Coronary artery (tissue), 2 donors: ENCODE measurements around the gene DDX17.

Experiments used
- DNase-seq: peaks from one replicate; pipeline ENCODE4 v3.0.0-alpha.2; 2017; ENCODE audit warnings: low spot score
- H3K27ac ChIP-seq, 2 donors: fragments of 200-600 bp; sonication (generic); one replicate each; pipeline ENCODE4 v1.5.1; 2016 to 2019
- H3K4me3 ChIP-seq: fragments of 200-600 bp; sonication (generic); 2 replicates; pipeline ENCODE4 v1.5.1; 2016; ENCODE audit warnings: mild to moderate bottlenecking, moderate library complexity
- TF ChIP-seq, protein P1 (sequence below): fragments of 200-600 bp; sonication (generic); IDR thresholded peaks from one replicate; pipeline ENCODE4 v1.5.1; 2019; ENCODE audit warnings: antibody characterized with exemption

The DDX17 gene

GRCh38 chr22:38523479-38523878, 17.4 kb upstream of the DDX17 start:
- H3K27ac ChIP-seq, result no peak overlapping the region
- no peak overlapping the region for H3K4me3 ChIP-seq
- TF ChIP-seq, protein P1, sequence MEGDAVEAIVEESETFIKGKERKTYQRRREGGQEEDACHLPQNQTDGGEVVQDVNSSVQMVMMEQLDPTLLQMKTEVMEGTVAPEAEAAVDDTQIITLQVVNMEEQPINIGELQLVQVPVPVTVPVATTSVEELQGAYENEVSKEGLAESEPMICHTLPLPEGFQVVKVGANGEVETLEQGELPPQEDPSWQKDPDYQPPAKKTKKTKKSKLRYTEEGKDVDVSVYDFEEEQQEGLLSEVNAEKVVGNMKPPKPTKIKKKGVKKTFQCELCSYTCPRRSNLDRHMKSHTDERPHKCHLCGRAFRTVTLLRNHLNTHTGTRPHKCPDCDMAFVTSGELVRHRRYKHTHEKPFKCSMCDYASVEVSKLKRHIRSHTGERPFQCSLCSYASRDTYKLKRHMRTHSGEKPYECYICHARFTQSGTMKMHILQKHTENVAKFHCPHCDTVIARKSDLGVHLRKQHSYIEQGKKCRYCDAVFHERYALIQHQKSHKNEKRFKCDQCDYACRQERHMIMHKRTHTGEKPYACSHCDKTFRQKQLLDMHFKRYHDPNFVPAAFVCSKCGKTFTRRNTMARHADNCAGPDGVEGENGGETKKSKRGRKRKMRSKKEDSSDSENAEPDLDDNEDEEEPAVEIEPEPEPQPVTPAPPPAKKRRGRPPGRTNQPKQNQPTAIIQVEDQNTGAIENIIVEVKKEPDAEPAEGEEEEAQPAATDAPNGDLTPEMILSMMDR, result no peak
- DNase-seq, result no peak

DNA sequence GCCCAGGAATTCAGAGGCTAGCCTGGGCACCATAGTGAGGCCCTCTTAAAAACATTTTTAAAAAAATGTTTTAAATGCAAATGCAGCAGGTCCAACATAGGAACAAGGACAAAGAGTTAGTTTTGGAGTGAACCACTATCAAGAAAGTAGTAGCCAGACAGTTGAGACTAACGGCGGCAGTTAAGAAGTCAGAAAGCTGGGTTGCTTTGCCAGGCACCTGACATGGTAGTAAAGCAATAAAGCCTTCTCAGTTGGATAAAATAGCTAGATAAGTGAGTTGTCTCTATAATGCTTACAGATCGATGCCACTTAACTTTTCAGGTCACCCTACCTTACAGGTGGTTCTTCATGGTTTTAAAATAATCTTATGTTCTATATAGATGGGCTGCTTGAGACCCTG, 16.9 kb upstream of the DDX17 start:
- no peak for DNase-seq
- Histone ChIP-seq H3K4me3 (no peak overlapping the region), H3K27ac (no peak overlapping the region)
- TF ChIP-seq, protein P1, result no peak

DNA sequence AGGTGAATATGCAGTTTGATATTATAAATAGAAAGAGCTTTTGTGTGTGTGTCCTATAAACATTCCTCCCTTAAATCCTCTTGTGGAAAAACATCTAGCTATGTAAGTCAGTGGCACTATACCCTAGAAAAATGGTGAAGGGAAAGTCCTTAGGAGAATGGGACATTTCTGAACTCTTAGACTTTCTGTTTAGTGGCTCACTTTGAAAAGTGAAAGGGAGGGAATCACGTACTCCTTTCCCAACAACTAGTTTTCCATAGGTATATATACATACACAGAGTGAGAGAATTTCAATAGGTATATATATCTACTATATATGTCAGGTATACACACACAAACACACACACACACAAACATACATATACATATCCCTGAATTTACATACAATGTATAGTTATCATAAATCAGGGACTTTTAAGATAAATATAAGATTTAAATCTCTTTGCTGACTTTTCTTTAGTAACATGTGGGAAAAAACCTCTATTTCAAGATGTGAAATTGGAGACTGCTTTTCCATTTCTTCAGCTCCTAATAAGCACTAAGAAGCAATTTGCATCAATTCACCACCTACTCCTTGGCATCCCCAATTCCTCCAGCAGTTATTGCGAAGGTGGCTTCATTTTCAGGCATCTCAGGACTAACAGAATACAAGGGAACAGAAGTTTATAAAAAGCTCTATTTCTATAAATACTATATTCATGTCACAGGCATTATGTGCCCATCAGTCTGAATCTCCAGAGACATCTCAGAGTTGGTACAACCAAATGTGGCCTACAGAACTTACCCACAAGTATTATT, 13.5 kb upstream of the DDX17 start:
- H3K4me3 ChIP-seq, result no peak overlapping the region
- no peak overlapping the region for H3K27ac ChIP-seq
- DNase-seq, result no peak
- TF ChIP-seq, protein P1, result no peak

GRCh38 chr22:38518620-38519019, 12.5 kb upstream of the DDX17 start:
- TF ChIP-seq, protein P1, result no peak
- no peak for DNase-seq
- H3K4me3 ChIP-seq, result no peak overlapping the region
- no peak overlapping the region for H3K27ac ChIP-seq

DNA sequence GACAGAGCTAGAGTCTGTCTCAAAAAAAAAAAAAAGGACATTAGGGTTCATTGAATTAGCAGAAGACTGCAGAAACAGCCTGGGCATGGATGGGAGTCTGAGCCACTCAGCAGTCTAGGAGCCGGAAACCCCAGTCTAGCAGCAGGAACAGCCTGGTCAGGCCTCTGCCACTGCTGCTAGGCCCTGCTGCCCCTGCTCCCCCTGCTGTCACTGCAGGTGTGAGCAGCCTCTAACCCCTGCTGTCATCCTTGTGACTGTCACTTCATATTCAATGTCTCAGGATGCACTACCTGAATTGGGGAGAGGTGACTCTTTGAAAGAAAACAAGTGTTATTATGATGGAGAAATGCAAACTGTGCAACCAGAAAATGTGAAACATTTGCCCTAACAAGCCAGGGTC, 7.0 kb upstream of the DDX17 start:
- Histone ChIP-seq H3K27ac (no peak overlapping the region), H3K4me3 (no peak overlapping the region)
- no peak for DNase-seq
- TF ChIP-seq, protein P1, result no peak

- TF ChIP-seq, protein P1, result no peak
- no peak for DNase-seq
- H3K4me3 ChIP-seq, result no peak overlapping the region
- no peak overlapping the region for H3K27ac ChIP-seq
These were observed 4.4 kb upstream of the DDX17 start for GRCh38 chr22:38510416-38510970.

GRCh38 chr22:38505541-38506117, 482 bp downstream of the DDX17 start:
- TF ChIP-seq, protein P1, result no peak
- Histone ChIP-seq H3K4me3 (peak overlapping the region; percentile 98), H3K27ac (peak overlapping the region; percentile 99 to 100)
- peak; percentile 87 for DNase-seq
